Effector memory CD4-positive, alpha-beta T cell (primary cell): ENCODE data around the gene RBM33.

Experiments used
- DNase-seq, 3 donors: peaks; one replicate each; pipeline ENCODE4 v3.0.0-alpha.2; 2020
- H3K27ac ChIP-seq: 2 replicates; pipeline ENCODE4 v1.7.0; 2013; ENCODE audit warnings: mild to moderate bottlenecking, low read length, moderate library complexity; ENCODE audit not compliant: insufficient read depth, poor library complexity, severe bottlenecking
- H3K27me3 ChIP-seq: replicated peaks from 2 replicates; pipeline ENCODE4 v1.7.0; 2013; ENCODE audit warnings: mild to moderate bottlenecking, low read length; ENCODE audit not compliant: insufficient read depth, control insufficient read depth, poor library complexity, severe bottlenecking
- H3K36me3 ChIP-seq: 2 replicates; pipeline ENCODE4 v1.7.0; 2013; ENCODE audit warnings: mild to moderate bottlenecking, low read length, moderate library complexity; ENCODE audit not compliant: control insufficient read depth, insufficient read depth
- H3K4me1 ChIP-seq: 2 replicates; pipeline ENCODE4 v1.7.0; 2013; ENCODE audit warnings: low read length, mild to moderate bottlenecking; ENCODE audit not compliant: control insufficient read depth, insufficient read depth, poor library complexity, severe bottlenecking
- H3K4me3 ChIP-seq: 2 replicates; pipeline ENCODE4 v1.7.0; 2013; ENCODE audit warnings: low read length, low read depth, mild to moderate bottlenecking; ENCODE audit not compliant: insufficient read depth, poor library complexity, severe bottlenecking
- H3K9me3 ChIP-seq: 2 replicates; pipeline ENCODE4 v1.7.0; 2013; ENCODE audit warnings: mild to moderate bottlenecking, low read length, moderate library complexity; ENCODE audit not compliant: control insufficient read depth

The RBM33 gene

GRCh38 chr7:155729847-155730246, 85.4 kb downstream of the RBM33 start:
- H3K27me3 ChIP-seq, result no peaks in the 10 kb centered on the region

GRCh38 chr7:155731380-155731779, 86.9 kb downstream of the RBM33 start:
- Histone ChIP-seq H3K36me3 (peaks cover 12% of the 10 kb centered on the region), H3K9me3 (no peaks in the 10 kb centered on the region), H3K4me3 (no peak overlapping the region), H3K4me1 (no peaks in the 10 kb centered on the region), H3K27me3 (no peaks in the 10 kb centered on the region), H3K27ac (no peak overlapping the region)
- no peak for DNase-seq

More at GRCh38 chr7:155729847-155730246, 85.4 kb downstream of the RBM33 start:
- H3K9me3 ChIP-seq, result no peaks in the 10 kb centered on the region
- H3K36me3 ChIP-seq, result peaks cover 10% of the 10 kb centered on the region
- no peak overlapping the region for H3K4me3 ChIP-seq
- no peak for DNase-seq
- no peaks in the 10 kb centered on the region for H3K4me1 ChIP-seq
- H3K27ac ChIP-seq, result no peak overlapping the region

- no peak for DNase-seq
- Histone ChIP-seq H3K4me1 (no peaks in the 10 kb centered on the region), H3K9me3 (no peaks in the 10 kb centered on the region), H3K36me3 (peaks cover 12% of the 10 kb centered on the region), H3K27me3 (no peaks in the 10 kb centered on the region), H3K27ac (no peak overlapping the region), H3K4me3 (no peak overlapping the region)
Measured at GRCh38 chr7:155731871-155732270, 87.4 kb downstream of the RBM33 start.

GRCh38 chr7:155732286-155732685, 87.8 kb downstream of the RBM33 start:
- Histone ChIP-seq H3K4me1 (no peaks in the 10 kb centered on the region), H3K27ac (no peak overlapping the region), H3K4me3 (no peak overlapping the region), H3K27me3 (no peaks in the 10 kb centered on the region), H3K36me3 (peaks cover 12% of the 10 kb centered on the region), H3K9me3 (no peaks in the 10 kb centered on the region)
- no peak for DNase-seq

- no peak for DNase-seq
- H3K36me3 ChIP-seq, result peaks cover 10% of the 10 kb centered on the region
- H3K9me3 ChIP-seq, result no peaks in the 10 kb centered on the region
- H3K4me1 ChIP-seq, result no peaks in the 10 kb centered on the region
- no peak overlapping the region for H3K4me3 ChIP-seq
- no peak overlapping the region for H3K27ac ChIP-seq
- no peaks in the 10 kb centered on the region for H3K27me3 ChIP-seq
Measured at GRCh38 chr7:155733582-155734444, 89.4 kb downstream of the RBM33 start.

- no peak overlapping the region for H3K27ac ChIP-seq
- no peak overlapping the region for H3K4me3 ChIP-seq
- no peaks in the 10 kb centered on the region for H3K9me3 ChIP-seq
- no peaks in the 10 kb centered on the region for H3K4me1 ChIP-seq
- DNase-seq, result no peak
- no peaks in the 10 kb centered on the region for H3K27me3 ChIP-seq
- H3K36me3 ChIP-seq, result peaks cover 15% of the 10 kb centered on the region
Measured at GRCh38 chr7:155734445-155734809, 90.0 kb downstream of the RBM33 start.

- H3K4me3 ChIP-seq, result no peak overlapping the region
- no peaks in the 10 kb centered on the region for H3K4me1 ChIP-seq
Measured at GRCh38 chr7:155735442-155736115, 91.1 kb downstream of the RBM33 start.

GRCh38 chr7:155737590-155737989, 93.1 kb downstream of the RBM33 start:
- Histone ChIP-seq H3K4me1 (no peaks in the 10 kb centered on the region), H3K9me3 (no peaks in the 10 kb centered on the region), H3K4me3 (no peak overlapping the region), H3K36me3 (peaks cover 38% of the 10 kb centered on the region), H3K27ac (no peak overlapping the region), H3K27me3 (no peaks in the 10 kb centered on the region)
- DNase-seq, result no peak

More at GRCh38 chr7:155735442-155736115, 91.1 kb downstream of the RBM33 start:
- peaks cover 25% of the 10 kb centered on the region for H3K36me3 ChIP-seq
- DNase-seq, result no peak
- no peak overlapping the region for H3K27ac ChIP-seq
- no peaks in the 10 kb centered on the region for H3K9me3 ChIP-seq
- H3K27me3 ChIP-seq, result no peaks in the 10 kb centered on the region

GRCh38 chr7:155738104-155738503, 93.6 kb downstream of the RBM33 start:
- Histone ChIP-seq H3K4me1 (no peaks in the 10 kb centered on the region), H3K9me3 (no peaks in the 10 kb centered on the region), H3K27me3 (no peaks in the 10 kb centered on the region), H3K27ac (no peak overlapping the region), H3K4me3 (no peak overlapping the region), H3K36me3 (peaks cover 38% of the 10 kb centered on the region)
- no peak for DNase-seq
